Prostate gland (tissue), 2 donors: Measurements from ENCODE around the gene PSMB4. TPM values are rescaled to one million over a fixed set of nuclear protein-coding genes. Genes with fewer than 3 reads are reported as not detected.

Experiments used
- DNase-seq: peaks from one replicate; pipeline ENCODE4 v3.0.0-alpha.2; 2019; ENCODE audit warnings: low spot score
- H3K27ac ChIP-seq, 2 donors: fragments of 200-600 bp; sonication (generic); 2 replicates each; pipeline ENCODE4 v1.5.1; 2017 to 2019
- H3K27me3 ChIP-seq: fragments of 200-600 bp; sonication (generic); replicated peaks from 2 replicates; pipeline ENCODE4 v1.5.1; 2019; ENCODE audit not compliant: insufficient read depth
- H3K36me3 ChIP-seq, 2 donors: fragments of 200-600 bp; sonication (generic); 1 replicate in 1 of 2; 2 replicates in 1 of 2; pipeline versions ENCODE4 v1.5.1 to v1.8.1; 2017 to 2019
- H3K4me1 ChIP-seq: fragments of 200-600 bp; sonication (generic); replicated peaks from 2 replicates; pipeline ENCODE4 v1.5.1; 2019
- H3K4me3 ChIP-seq, 2 donors: fragments of 200-600 bp; sonication (generic); 2 replicates each; pipeline ENCODE4 v1.5.1; 2017 to 2019
- H3K9me3 ChIP-seq: fragments of 200-600 bp; sonication (generic); 2 replicates; pipeline ENCODE4 v1.5.1; 2017
- POLR2A ChIP-seq: fragments of 450-650 bp; IDR thresholded peaks from one replicate; pipeline ENCODE4 v1.6.1; 2016; ENCODE audit warnings: antibody characterized with exemption, mild to moderate bottlenecking
- POLR2AphosphoS5 ChIP-seq: sonication (generic); formaldehyde crosslinking; IDR thresholded peaks from one replicate; pipeline ENCODE4 v1.6.1; 2017; ENCODE audit warnings: antibody characterized with exemption
- whole genome bisulfite sequencing: methylation state at CpG from one replicate; pipeline ENCODE4 v1.1.5; 2018; 5-methylcytosine and 5-hydroxymethylcytosine counted together
- intact Hi-C: fragments of 100-400 bp; cut with DNase I; formaldehyde crosslinking; loops from one replicate; pipeline ENCODE4 v1.14.2; 2022
- total RNA-seq, 2 donors: library from RNA; depleted of rRNA; stranded (reverse); fragments of >200 nt; gene quantifications; one replicate each; pipeline ENCODE4 v1.1.0, GENCODE V29; 2016
- TF ChIP-seq, protein P1 (sequence below), 4 experiments: fragments of 200-600 bp in 2 of 4; fragments of 450-650 bp in 2 of 4; sonication (generic) in 2 of 4; IDR thresholded peaks; 1 replicate in 3 of 4; 2 replicates in 1 of 4; pipeline ENCODE4 v1.5.1; 2016 to 2019; ENCODE audit warnings: antibody characterized with exemption in 4 of 4, mild to moderate bottlenecking in 2 of 4, moderate library complexity in 2 of 4

PSMB4 gene
- total RNA-seq, 2 donors from 2014 or later = 229 to 275 TPM

DNA sequence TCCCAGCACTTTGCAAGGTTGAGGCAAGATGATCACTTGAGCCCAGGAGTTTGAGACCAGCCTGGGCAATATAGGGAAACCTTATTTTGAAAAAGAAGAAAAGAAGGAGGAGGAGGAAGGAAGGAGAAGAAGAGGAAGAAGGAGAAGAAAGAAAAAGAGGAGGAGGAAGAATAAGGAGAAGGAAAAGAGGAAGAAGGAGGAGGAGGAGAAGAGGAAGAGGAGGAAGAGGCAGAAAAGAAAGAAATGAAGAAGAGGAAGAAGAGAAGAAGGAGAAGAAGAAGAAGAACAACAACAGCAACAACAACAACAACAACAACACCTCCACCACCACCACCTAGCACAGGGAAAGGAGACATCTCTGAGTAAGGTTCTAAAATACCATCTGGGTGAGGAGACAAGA is 37.5 kb upstream of the PSMB4 start:
- no peak for TF ChIP-seq POLR2A
- no peak for TF ChIP-seq POLR2AphosphoS5
- TF ChIP-seq, protein P1, sequence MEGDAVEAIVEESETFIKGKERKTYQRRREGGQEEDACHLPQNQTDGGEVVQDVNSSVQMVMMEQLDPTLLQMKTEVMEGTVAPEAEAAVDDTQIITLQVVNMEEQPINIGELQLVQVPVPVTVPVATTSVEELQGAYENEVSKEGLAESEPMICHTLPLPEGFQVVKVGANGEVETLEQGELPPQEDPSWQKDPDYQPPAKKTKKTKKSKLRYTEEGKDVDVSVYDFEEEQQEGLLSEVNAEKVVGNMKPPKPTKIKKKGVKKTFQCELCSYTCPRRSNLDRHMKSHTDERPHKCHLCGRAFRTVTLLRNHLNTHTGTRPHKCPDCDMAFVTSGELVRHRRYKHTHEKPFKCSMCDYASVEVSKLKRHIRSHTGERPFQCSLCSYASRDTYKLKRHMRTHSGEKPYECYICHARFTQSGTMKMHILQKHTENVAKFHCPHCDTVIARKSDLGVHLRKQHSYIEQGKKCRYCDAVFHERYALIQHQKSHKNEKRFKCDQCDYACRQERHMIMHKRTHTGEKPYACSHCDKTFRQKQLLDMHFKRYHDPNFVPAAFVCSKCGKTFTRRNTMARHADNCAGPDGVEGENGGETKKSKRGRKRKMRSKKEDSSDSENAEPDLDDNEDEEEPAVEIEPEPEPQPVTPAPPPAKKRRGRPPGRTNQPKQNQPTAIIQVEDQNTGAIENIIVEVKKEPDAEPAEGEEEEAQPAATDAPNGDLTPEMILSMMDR (IDR thresholded peaks at IDR 0.05) = no peak
- no peaks in the 10 kb centered on the region for H3K36me3 ChIP-seq
- H3K27ac ChIP-seq = no peak overlapping the region
- H3K9me3 ChIP-seq = no peaks in the 10 kb centered on the region
- H3K4me3 ChIP-seq = no peak overlapping the region
- intact Hi-C loops = no loop called here
- H3K27me3 ChIP-seq = no peaks in the 10 kb centered on the region
- no peaks in the 10 kb centered on the region for H3K4me1 ChIP-seq
- DNase-seq = no peak

DNA sequence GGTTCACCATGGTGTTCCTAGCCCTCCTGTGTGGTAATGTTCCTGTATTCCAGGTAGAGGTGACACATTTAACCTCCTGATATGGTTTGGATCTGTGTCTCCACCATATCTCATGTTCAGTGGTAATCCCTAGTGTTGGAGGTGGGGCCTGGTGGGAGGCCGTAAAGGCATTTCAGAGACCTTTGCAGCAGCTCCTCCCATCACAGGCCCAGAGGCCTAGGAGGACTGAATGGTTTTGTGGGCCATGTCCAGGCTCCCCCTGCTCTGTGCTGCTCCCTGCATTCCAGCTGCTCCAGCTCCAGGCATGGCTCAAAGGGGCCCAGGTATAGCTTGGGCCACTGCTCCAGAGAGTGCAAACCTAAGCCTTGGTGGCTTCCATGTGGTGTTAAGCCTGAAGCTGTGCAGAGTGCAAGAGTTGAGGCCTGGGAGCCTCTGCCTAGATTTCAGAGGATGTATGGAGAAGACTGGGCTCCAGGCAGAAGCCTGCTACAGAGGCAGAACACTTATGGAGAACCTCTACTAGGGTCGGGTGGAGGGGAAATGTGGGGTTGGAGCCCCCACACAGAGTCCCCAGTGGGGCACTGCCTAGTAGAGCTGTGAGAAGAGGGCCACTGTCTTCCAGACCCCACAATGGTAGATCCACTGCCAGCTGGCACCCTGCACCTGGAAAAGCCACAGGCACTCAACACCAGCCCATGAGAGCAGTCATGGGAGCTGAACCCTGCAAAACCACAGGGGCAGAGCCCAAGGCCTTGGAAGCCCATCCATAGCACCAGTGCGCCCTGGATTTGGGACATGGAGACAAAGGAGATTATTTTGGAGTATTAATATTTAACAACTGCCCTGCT is 36.8 kb upstream of the PSMB4 start:
- Histone ChIP-seq H3K27me3 (no peaks in the 10 kb centered on the region), H3K36me3 (no peaks in the 10 kb centered on the region), H3K4me3 (no peak overlapping the region), H3K9me3 (no peaks in the 10 kb centered on the region), H3K27ac (no peak overlapping the region), H3K4me1 (no peaks in the 10 kb centered on the region)
- intact Hi-C loops = no loop called here
- WGBS = 100% methylated on average over 3 of the region's 3 CpGs
- no peak for DNase-seq
- TF ChIP-seq POLR2AphosphoS5 (no peak), POLR2A (no peak)
- TF ChIP-seq, protein P1 (IDR thresholded peaks at IDR 0.05) = no peak

GRCh38 chr1:151364996-151365395 is 34.4 kb upstream of the PSMB4 start:
- Histone ChIP-seq H3K9me3 (no peaks in the 10 kb centered on the region), H3K27ac (no peak overlapping the region), H3K27me3 (no peaks in the 10 kb centered on the region), H3K4me1 (no peaks in the 10 kb centered on the region), H3K36me3 (no peaks in the 10 kb centered on the region), H3K4me3 (no peak overlapping the region)
- 87% methylated on average over 4 of the region's 4 CpGs for WGBS
- intact Hi-C loops = no loop called here
- no peak for DNase-seq
- TF ChIP-seq, protein P1 (IDR thresholded peaks at IDR 0.05) = no peak
- TF ChIP-seq POLR2A (no peak), POLR2AphosphoS5 (no peak)

DNA sequence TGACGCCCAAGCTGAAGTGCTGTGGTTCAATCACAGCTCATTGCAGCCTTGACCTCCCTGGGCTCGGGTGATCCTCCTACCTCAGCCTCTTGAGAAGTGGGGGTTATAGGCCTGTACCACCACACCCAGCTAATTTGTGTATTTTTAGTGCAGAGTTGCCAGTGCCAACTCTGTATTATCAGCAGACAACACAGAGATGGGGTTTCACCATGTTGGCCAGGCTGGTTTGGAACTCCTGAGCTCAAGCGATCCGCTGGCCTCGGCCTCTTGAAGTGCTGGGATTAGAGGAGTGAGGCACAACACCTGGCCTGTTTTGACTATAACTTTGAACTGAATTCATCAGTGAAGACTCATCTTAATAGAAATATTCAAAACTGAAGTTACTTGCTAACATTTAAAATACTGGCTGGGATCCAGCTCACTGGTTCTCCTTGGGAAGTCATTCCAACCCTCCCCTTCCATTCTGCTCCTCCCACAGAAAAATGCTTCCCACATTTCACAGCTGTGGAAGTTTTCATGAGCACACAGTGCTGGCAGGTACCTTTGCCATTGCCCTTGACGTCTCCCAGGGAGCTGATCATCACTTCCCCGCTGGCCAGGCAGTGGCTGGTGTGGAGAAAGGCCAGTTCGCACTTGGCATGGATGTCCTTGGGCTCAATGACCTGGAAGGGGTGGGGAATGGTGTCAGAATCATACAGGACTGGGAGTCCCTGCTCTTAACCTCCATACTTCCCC is 31.5 kb upstream of the PSMB4 start:
- H3K36me3 ChIP-seq = no peaks in the 10 kb centered on the region
- WGBS = 79% methylated on average over 8 of the region's 8 CpGs
- DNase-seq = no peak

GRCh38 chr1:151368393-151369301 is 30.7 kb upstream of the PSMB4 start:
- Histone ChIP-seq H3K36me3 (no peaks in the 10 kb centered on the region), H3K4me3 (no peak overlapping the region), H3K4me1 (peaks cover 11% of the 10 kb centered on the region), H3K27me3 (no peaks in the 10 kb centered on the region), H3K9me3 (no peaks in the 10 kb centered on the region), H3K27ac (no peak overlapping the region)
- WGBS = 86% methylated on average over 20 of the region's 20 CpGs
- intact Hi-C loops = no loop called here
- TF ChIP-seq POLR2A = no peak
- TF ChIP-seq, protein P1 (IDR thresholded peaks at IDR 0.05) = no peak
- DNase-seq = no peak

More for the DNA sequence above, 31.5 kb upstream of the PSMB4 start:
- no peak for TF ChIP-seq POLR2A
- no peak overlapping the region for H3K4me3 ChIP-seq
- no peak overlapping the region for H3K27ac ChIP-seq
- no peaks in the 10 kb centered on the region for H3K27me3 ChIP-seq
- no peaks in the 10 kb centered on the region for H3K9me3 ChIP-seq
- H3K4me1 ChIP-seq = peaks cover 11% of the 10 kb centered on the region
- intact Hi-C loops = no loop called here
